H9 (cell line): ENCODE measurements around the gene PCDH9. TPM values are rescaled to one million over a fixed set of nuclear protein-coding genes. Genes with fewer than 3 reads are reported as not detected.

ENCODE experiments used
- DNase-seq: peaks from one replicate; pipeline ENCODE4 v3.0.0-alpha.2; 2017
- H2AFZ ChIP-seq: one replicate; pipeline ENCODE4 v1.6.1; 2013; ENCODE audit warnings: mild to moderate bottlenecking, low read length, control low read depth, moderate library complexity
- H2AK5ac ChIP-seq: 2 replicates; pipeline ENCODE4 v1.6.1; 2013; ENCODE audit warnings: low read length, control low read depth, mixed read lengths; ENCODE audit not compliant: insufficient read length
- H2BK120ac ChIP-seq: one replicate; pipeline ENCODE4 v1.6.1; 2013; ENCODE audit warnings: low read depth, mild to moderate bottlenecking, low read length, control low read depth, inconsistent platforms; ENCODE audit not compliant: poor library complexity, severe bottlenecking
- H2BK12ac ChIP-seq: 2 replicates; pipeline ENCODE4 v1.6.1; 2013; ENCODE audit warnings: low read length, control low read depth, mixed read lengths, low read depth; ENCODE audit not compliant: insufficient read length
- H2BK15ac ChIP-seq: 2 replicates; pipeline ENCODE4 v1.6.1; 2013; ENCODE audit warnings: low read depth, low read length, control low read depth
- H2BK20ac ChIP-seq: one replicate; pipeline ENCODE4 v1.6.1; 2013; ENCODE audit warnings: low read depth, mild to moderate bottlenecking, low read length, control low read depth, inconsistent platforms; ENCODE audit not compliant: poor library complexity, severe bottlenecking
- H2BK5ac ChIP-seq: 2 replicates; pipeline ENCODE4 v1.6.1; 2013; ENCODE audit warnings: low read length, control low read depth, mixed read lengths; ENCODE audit not compliant: insufficient read length
- H3K14ac ChIP-seq: 2 replicates; pipeline ENCODE4 v1.6.1; 2013; ENCODE audit warnings: low read length, control low read depth; ENCODE audit not compliant: insufficient read depth
- H3K18ac ChIP-seq: 2 replicates; pipeline ENCODE4 v1.6.1; 2013; ENCODE audit warnings: low read depth, mild to moderate bottlenecking, mixed read lengths, low read length, control low read depth; ENCODE audit not compliant: insufficient read length
- H3K23ac ChIP-seq: 2 replicates; pipeline ENCODE4 v1.6.1; 2013; ENCODE audit warnings: low read length, control low read depth, mixed read lengths, low read depth; ENCODE audit not compliant: insufficient read length
- H3K23me2 ChIP-seq: 2 replicates; pipeline ENCODE4 v1.6.1; 2013; ENCODE audit warnings: low read depth, mild to moderate bottlenecking, mixed read lengths, low read length, control low read depth; ENCODE audit not compliant: insufficient read length, poor library complexity, severe bottlenecking
- H3K27ac ChIP-seq: 2 replicates; pipeline ENCODE4 v1.5.1; 2013; ENCODE audit warnings: low read length, control low read depth, mixed read lengths, low read depth; ENCODE audit not compliant: insufficient read length
- H3K27me3 ChIP-seq: 2 replicates; pipeline ENCODE4 v1.6.1; 2013; ENCODE audit warnings: low read length, control low read depth, inconsistent platforms; ENCODE audit not compliant: insufficient read depth
- H3K4ac ChIP-seq: 2 replicates; pipeline ENCODE4 v1.6.1; 2013; ENCODE audit warnings: low read depth, mild to moderate bottlenecking, control low read depth, inconsistent platforms, low read length, moderate library complexity
- H3K4me1 ChIP-seq: 2 replicates; pipeline ENCODE4 v1.6.1; 2013; ENCODE audit warnings: low read length, control low read depth, inconsistent platforms; ENCODE audit not compliant: insufficient read depth
- H3K4me2 ChIP-seq: 2 replicates; pipeline ENCODE4 v1.6.1; 2013; ENCODE audit warnings: low read length, control low read depth, mixed read lengths; ENCODE audit not compliant: insufficient read length, insufficient read depth
- H3K56ac ChIP-seq: 2 replicates; pipeline ENCODE4 v1.6.1; 2013; ENCODE audit warnings: low read depth, mild to moderate bottlenecking, mixed read lengths, low read length, control low read depth; ENCODE audit not compliant: insufficient read length
- H3K79me1 ChIP-seq: 2 replicates; pipeline ENCODE4 v1.6.1; 2013; ENCODE audit warnings: low read depth, mild to moderate bottlenecking, moderate library complexity, low read length, control low read depth, inconsistent platforms; ENCODE audit not compliant: insufficient read depth, poor library complexity, severe bottlenecking
- H3K79me2 ChIP-seq: 2 replicates; pipeline ENCODE4 v1.6.1; 2013; ENCODE audit warnings: low read length, control low read depth, inconsistent platforms; ENCODE audit not compliant: insufficient read depth
- H3K9ac ChIP-seq: 2 replicates; pipeline ENCODE4 v1.6.1; 2013; ENCODE audit warnings: low read length, control low read depth, mixed read lengths; ENCODE audit not compliant: insufficient read length; ENCODE audit errors: extremely low read depth
- H3K9me3 ChIP-seq: one replicate; pipeline ENCODE4 v1.6.1; 2013; ENCODE audit warnings: low read depth, low read length, inconsistent platforms; ENCODE audit not compliant: control insufficient read depth
- H3T11ph ChIP-seq: one replicate; pipeline ENCODE4 v1.6.1; 2013; ENCODE audit warnings: mild to moderate bottlenecking, low read length, control low read depth, inconsistent platforms
- H4K20me1 ChIP-seq: one replicate; pipeline ENCODE4 v1.6.1; 2013; ENCODE audit not compliant: control insufficient read depth, insufficient read length, insufficient read depth
- H4K5ac ChIP-seq: 2 replicates; pipeline ENCODE4 v1.6.1; 2013; ENCODE audit warnings: low read depth, mild to moderate bottlenecking, mixed read lengths, low read length, control low read depth; ENCODE audit not compliant: insufficient read length
- H4K8ac ChIP-seq: replicated peaks from 2 replicates; pipeline ENCODE4 v1.6.1; 2013; ENCODE audit warnings: low read length, control low read depth, mixed read lengths, low read depth; ENCODE audit not compliant: insufficient read length
- H4K91ac ChIP-seq: 2 replicates; pipeline ENCODE4 v1.6.1; 2013; ENCODE audit warnings: low read depth, mild to moderate bottlenecking, moderate library complexity, mixed read lengths, low read length, control low read depth; ENCODE audit not compliant: insufficient read length
- H3K27ac Mint-ChIP-seq, 3 experiments: 2 replicates in 2 of 3; 3 replicates in 1 of 3; pipeline ENCODE4 v1.8.0; 2020 to 2021; ENCODE audit warnings: mixed read lengths in 3 of 3, mild to moderate bottlenecking in 1 of 3, moderate library complexity in 1 of 3
- H3K27me3 Mint-ChIP-seq: 2 replicates; pipeline ENCODE4 v1.8.0; 2021; ENCODE audit warnings: low read depth, mild to moderate bottlenecking, moderate library complexity, mixed read lengths
- H3K36me3 Mint-ChIP-seq, 3 experiments: 2 replicates in 2 of 3; 3 replicates in 1 of 3; pipeline ENCODE4 v1.8.0; 2020 to 2021; ENCODE audit warnings: low read depth in 3 of 3, mixed read lengths in 3 of 3; ENCODE audit not compliant: insufficient read depth in 1 of 3
- H3K4me1 Mint-ChIP-seq, 2 experiments: 2 replicates each; pipeline ENCODE4 v1.8.0; 2020; ENCODE audit warnings: mixed read lengths in 2 of 2
- H3K4me3 Mint-ChIP-seq, 2 experiments: 2 replicates in 1 of 2; 3 replicates in 1 of 2; pipeline ENCODE4 v1.8.0; 2020 to 2021; ENCODE audit warnings: mild to moderate bottlenecking in 2 of 2, mixed read lengths in 2 of 2, moderate library complexity in 1 of 2
- H3K9me3 Mint-ChIP-seq, 2 experiments: 2 replicates in 1 of 2; 3 replicates in 1 of 2; pipeline ENCODE4 v1.8.0; 2020; ENCODE audit warnings: mild to moderate bottlenecking in 2 of 2, mixed read lengths in 2 of 2, moderate library complexity in 1 of 2
- CTCF ChIP-seq: fragments of 200-600 bp; sonication (generic); conservative IDR thresholded peaks from 3 replicates; pipeline ENCODE4 v1.8.0; 2021; ENCODE audit warnings: antibody characterized with exemption, mild to moderate bottlenecking
- WGBS: extraction: QIAGEN DNeasy Blood & Tissue Kit; methylation state at CpG from one replicate; pipeline ENCODE4 v1.1.7; 2013; ENCODE audit warnings: missing lambda C conversion rate, low lambda C conversion rate, mixed read lengths; ENCODE audit not compliant: insufficient read length; ENCODE audit errors: extremely low coverage; 5-methylcytosine and 5-hydroxymethylcytosine counted together
- total RNA-seq: library from RNA; stranded (reverse); gene quantifications from 2 replicates; pipeline ENCODE4 v1.2.1, GENCODE V29; 2021

The PCDH9 gene
- total RNA-seq, 1 experiment from 2014 or later: 0.11 TPM

DNA sequence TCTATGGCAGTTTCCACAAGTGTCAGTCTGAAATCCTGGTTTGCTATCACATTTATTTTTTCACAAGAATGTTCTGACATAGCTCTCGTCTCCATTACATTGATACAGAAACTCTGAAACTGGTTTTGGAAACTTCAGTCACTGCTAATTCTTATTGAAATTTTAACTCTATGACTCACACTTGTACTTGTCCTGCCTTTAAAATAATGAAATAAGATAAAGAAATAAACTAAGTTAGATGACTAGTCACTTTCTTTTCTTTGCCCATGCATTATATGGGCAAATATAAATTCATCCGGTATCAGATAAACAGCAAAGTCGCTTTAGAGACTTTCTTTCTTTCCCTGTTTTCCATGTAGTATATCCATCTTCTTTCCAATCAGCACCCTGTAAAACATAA lies 257.5 kb downstream of the PCDH9 start:
- Histone ChIP-seq H2BK20ac (no peak overlapping the region), H4K20me1 (no peaks in the 10 kb centered on the region), H3K56ac (no peak overlapping the region), H3K4me2 (no peak overlapping the region), H3K14ac (no peak overlapping the region), H3K4ac (no peak overlapping the region), H3K27me3 (no peaks in the 10 kb centered on the region), H3K23ac (no peak overlapping the region), H3K9ac (no peak overlapping the region), H2AK5ac (no peak overlapping the region), H3K4me1 (peaks cover 2% of the 10 kb centered on the region; the same call in 1 of the 2 replicates), H3T11ph (no peak overlapping the region), H3K27ac (no peak overlapping the region), H3K79me1 (no peaks in the 10 kb centered on the region), H3K79me2 (no peaks in the 10 kb centered on the region), H2AFZ (no peak overlapping the region), H2BK15ac (no peak overlapping the region), H2BK12ac (no peak overlapping the region), H4K91ac (no peak overlapping the region), H3K9me3 (no peaks in the 10 kb centered on the region), H4K8ac (no peak overlapping the region), H2BK5ac (no peak overlapping the region), H3K23me2 (no peaks in the 10 kb centered on the region), H2BK120ac (no peak overlapping the region), H3K18ac (no peak overlapping the region), H4K5ac (no peak overlapping the region)
- Mint-ChIP-seq H3K9me3 (no peaks in the 10 kb centered on the region), H3K4me3 (no peak overlapping the region), H3K27ac (no peak overlapping the region), H3K36me3 (no peaks in the 10 kb centered on the region), H3K27me3 (no peaks in the 10 kb centered on the region), H3K4me1 (peaks cover 7 to 13% of the 10 kb centered on the region in 2 experiments)
- no peak for TF ChIP-seq CTCF
- no CpG with 5 or more reads among the region's 3 CpGs for WGBS
- DNase-seq: no peak
